ENCODE results near the gene WDR5. TPM values are rescaled to one million over a fixed set of nuclear protein-coding genes. Genes with fewer than 3 reads are reported as not detected.
A peak's percentile ranks its signal among the peaks of the same experiment; 100 is the strongest.

WDR5 gene
- total and polyA plus RNA-seq, 10 of the 15 experiments (the other 5 are each of a cell fraction or from before 2014, with no cell fraction given) = 1.4 to 43.7 (median 33.2) TPM

DNA sequence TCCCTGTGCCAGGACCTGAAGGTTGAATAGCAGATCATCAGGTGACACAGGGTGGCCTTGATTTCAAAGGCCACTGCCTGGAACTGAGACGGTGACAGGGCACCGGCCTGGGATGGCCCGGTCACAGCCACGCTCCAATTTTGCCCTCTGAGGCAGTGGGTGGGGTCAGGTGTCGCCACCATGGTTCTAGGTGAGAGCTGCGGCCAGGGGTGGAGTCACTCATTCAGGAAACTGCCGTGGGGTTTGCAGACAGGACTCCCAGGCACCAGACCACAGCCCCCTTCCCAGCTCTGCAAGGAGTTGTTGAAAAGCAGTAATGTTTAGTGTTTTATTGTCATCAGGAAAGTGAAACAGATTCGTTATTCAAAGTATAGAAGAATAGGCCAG lies 45.8 kb downstream of the WDR5 start:
- peak; percentile 43 for ATAC-seq
- POLR2A ChIA-PET = no interaction called here

More for the DNA sequence above, 45.8 kb downstream of the WDR5 start:
- FAIRE-seq = no peak
- in situ Hi-C loops (cut with MboI) = no loop called here
- H3K79me2 ChIP-seq (ENCODE audit: control insufficient read depth, insufficient read depth, low read length) = no peaks in the 10 kb centered on the region
- H3K27me3 ChIP-seq (replicated peaks in 1 of 2; ENCODE audit: control insufficient read depth in 2 of 2, insufficient read depth in 2 of 2, low read length in 1 of 2) = no peaks in the 10 kb centered on the region; a peak in 1 of 4 replicates
- no peaks in the 10 kb centered on the region for H4K20me1 ChIP-seq (ENCODE audit: control insufficient read depth, insufficient read depth)
- H3K36me3 ChIP-seq (ENCODE audit: control insufficient read depth in 2 of 2, insufficient read depth in 2 of 2, low read length in 1 of 2) = no peaks in the 10 kb centered on the region
- no peak for DNase-seq (ENCODE audit: low read depth, low spot score)
- H3K9me3 ChIP-seq (replicated peaks; ENCODE audit: control insufficient read depth, insufficient read depth, low read length) = no peaks in the 10 kb centered on the region
- SMC1A ChIA-PET (ENCODE audit: uncharacterized antibody, unreplicated experiment) = no interaction called here
- peaks cover 13% of the 10 kb centered on the region for H3K4me1 ChIP-seq (ENCODE audit: control insufficient read depth, insufficient read depth, low read length)
- TF ChIP-seq, protein P1, sequence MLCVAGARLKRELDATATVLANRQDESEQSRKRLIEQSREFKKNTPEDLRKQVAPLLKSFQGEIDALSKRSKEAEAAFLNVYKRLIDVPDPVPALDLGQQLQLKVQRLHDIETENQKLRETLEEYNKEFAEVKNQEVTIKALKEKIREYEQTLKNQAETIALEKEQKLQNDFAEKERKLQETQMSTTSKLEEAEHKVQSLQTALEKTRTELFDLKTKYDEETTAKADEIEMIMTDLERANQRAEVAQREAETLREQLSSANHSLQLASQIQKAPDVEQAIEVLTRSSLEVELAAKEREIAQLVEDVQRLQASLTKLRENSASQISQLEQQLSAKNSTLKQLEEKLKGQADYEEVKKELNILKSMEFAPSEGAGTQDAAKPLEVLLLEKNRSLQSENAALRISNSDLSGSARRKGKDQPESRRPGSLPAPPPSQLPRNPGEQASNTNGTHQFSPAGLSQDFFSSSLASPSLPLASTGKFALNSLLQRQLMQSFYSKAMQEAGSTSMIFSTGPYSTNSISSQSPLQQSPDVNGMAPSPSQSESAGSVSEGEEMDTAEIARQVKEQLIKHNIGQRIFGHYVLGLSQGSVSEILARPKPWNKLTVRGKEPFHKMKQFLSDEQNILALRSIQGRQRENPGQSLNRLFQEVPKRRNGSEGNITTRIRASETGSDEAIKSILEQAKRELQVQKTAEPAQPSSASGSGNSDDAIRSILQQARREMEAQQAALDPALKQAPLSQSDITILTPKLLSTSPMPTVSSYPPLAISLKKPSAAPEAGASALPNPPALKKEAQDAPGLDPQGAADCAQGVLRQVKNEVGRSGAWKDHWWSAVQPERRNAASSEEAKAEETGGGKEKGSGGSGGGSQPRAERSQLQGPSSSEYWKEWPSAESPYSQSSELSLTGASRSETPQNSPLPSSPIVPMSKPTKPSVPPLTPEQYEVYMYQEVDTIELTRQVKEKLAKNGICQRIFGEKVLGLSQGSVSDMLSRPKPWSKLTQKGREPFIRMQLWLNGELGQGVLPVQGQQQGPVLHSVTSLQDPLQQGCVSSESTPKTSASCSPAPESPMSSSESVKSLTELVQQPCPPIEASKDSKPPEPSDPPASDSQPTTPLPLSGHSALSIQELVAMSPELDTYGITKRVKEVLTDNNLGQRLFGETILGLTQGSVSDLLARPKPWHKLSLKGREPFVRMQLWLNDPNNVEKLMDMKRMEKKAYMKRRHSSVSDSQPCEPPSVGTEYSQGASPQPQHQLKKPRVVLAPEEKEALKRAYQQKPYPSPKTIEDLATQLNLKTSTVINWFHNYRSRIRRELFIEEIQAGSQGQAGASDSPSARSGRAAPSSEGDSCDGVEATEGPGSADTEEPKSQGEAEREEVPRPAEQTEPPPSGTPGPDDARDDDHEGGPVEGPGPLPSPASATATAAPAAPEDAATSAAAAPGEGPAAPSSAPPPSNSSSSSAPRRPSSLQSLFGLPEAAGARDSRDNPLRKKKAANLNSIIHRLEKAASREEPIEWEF (IDR thresholded peaks at IDR 0.05; ENCODE audit: insufficient replicate concordance, low read depth, low read length) = no peak
- TF ChIP-seq POU2F2 (IDR thresholded peaks at IDR 0.05; ENCODE audit: borderline replicate concordance, low read depth, low read length) (no peak), ZNF207 (IDR thresholded peaks at IDR 0.05; ENCODE audit: borderline replicate concordance) (no peak), CREM (IDR thresholded peaks at IDR 0.05; ENCODE audit: low read depth) (no peak), KDM1A (IDR thresholded peaks at IDR 0.05; ENCODE audit: borderline replicate concordance) (no peak), NR2F1 (conservative IDR thresholded peaks at IDR 0.05) (0 out of 2 replicates have a peak, but pooled peaks have one; percentile 32), RUNX3 (IDR thresholded peaks at IDR 0.05; ENCODE audit: low read length) (peak; percentile 59), BRCA1 (IDR thresholded peaks at IDR 0.05; ENCODE audit: low read depth, low read length) (no peak), BACH1 (IDR thresholded peaks at IDR 0.05; ENCODE audit: borderline replicate concordance) (no peak), ZZZ3 (IDR thresholded peaks at IDR 0.05; ENCODE audit: control insufficient read depth, insufficient read length, low read depth) (no peak), TCF12 (IDR thresholded peaks at IDR 0.05; ENCODE audit: low read depth, low read length) (no peak), SMARCA5 (IDR thresholded peaks at IDR 0.05) (peak; percentile 47; the same call in 1 of the 2 replicates), HDGF (IDR thresholded peaks at IDR 0.05) (no peak), EED (IDR thresholded peaks at IDR 0.05; ENCODE audit: low read depth) (no peak)
- TF ChIP-seq, protein P2, sequence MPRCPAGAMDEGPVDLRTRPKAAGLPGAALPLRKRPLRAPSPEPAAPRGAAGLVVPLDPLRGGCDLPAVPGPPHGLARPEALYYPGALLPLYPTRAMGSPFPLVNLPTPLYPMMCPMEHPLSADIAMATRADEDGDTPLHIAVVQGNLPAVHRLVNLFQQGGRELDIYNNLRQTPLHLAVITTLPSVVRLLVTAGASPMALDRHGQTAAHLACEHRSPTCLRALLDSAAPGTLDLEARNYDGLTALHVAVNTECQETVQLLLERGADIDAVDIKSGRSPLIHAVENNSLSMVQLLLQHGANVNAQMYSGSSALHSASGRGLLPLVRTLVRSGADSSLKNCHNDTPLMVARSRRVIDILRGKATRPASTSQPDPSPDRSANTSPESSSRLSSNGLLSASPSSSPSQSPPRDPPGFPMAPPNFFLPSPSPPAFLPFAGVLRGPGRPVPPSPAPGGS (IDR thresholded peaks at IDR 0.05; ENCODE audit: borderline replicate concordance, insufficient read depth, low read depth, low read length, poor library complexity, severe bottlenecking) = no peak
- intact Hi-C loops (cut with micrococcal nuclease; ENCODE audit: unreplicated experiment) = no loop called here
- 4% methylated on average over 8 of the region's 8 CpGs for WGBS (ENCODE audit: insufficient coverage, insufficient replicate concordance, low lambda C conversion rate, missing lambda C conversion rate)
- RAD21 ChIA-PET (ENCODE audit: unreplicated experiment) = no interaction called here
- no peak overlapping the region for H3K4me3 ChIP-seq
- H3K9ac ChIP-seq (ENCODE audit: control insufficient read depth, insufficient read depth, low read length) = no peak overlapping the region
- no peak overlapping the region for H3K27ac ChIP-seq (ENCODE audit: control insufficient read depth, insufficient read depth)
- H2AFZ ChIP-seq (ENCODE audit: control insufficient read depth, low read depth, low read length) = no peak overlapping the region
- CTCF ChIA-PET = no interaction called here
- no peak overlapping the region for H3K4me2 ChIP-seq (ENCODE audit: control insufficient read depth, insufficient read depth)
- BruUV-seq (replicated peaks) = no TSS peak

Measured in GM12878 (cell line).